H1 (cell line): Measurements from ENCODE around the gene RPS3A. TPM values are rescaled to one million over a fixed set of nuclear protein-coding genes. Genes with fewer than 3 reads are reported as not detected.

ENCODE experiments used
- CTCF ChIA-PET: fragments of 300-600 bp; sonication (Branson Sonifier 250); formaldehyde crosslinking; loops from one replicate; lab custom pipeline; 2021; ENCODE audit not compliant: partially characterized antibody; lab: Charles Lee
- POLR2A ChIA-PET: fragments of 300-600 bp; sonication (Branson Sonifier 250); formaldehyde crosslinking; loops from one replicate; lab custom pipeline; 2021; ENCODE audit warnings: inconsistent platforms; ENCODE audit not compliant: partially characterized antibody; lab: Charles Lee
- DNase-seq, 2 experiments: peaks; one replicate each; pipeline versions ENCODE4 v3.0.0 to v3.0.0-alpha.2; 2010 to 2022; ENCODE audit warnings: low spot score in 2 of 2, low read depth in 1 of 2, mixed read lengths in 1 of 2
- FAIRE-seq: peaks from 2 replicates; lab custom pipeline; 2011; peaks lifted over from hg19 to GRCh38; lab: Jason Lieb, UNC
- H2AFZ ChIP-seq: 2 replicates; pipeline ENCODE4 v1.8.1; 2012; ENCODE audit warnings: low read length, inconsistent platforms
- H2AK5ac ChIP-seq: 2 replicates; pipeline ENCODE4 v1.6.1; 2013; ENCODE audit warnings: low read depth, low read length
- H2BK120ac ChIP-seq: replicated peaks from 2 replicates; pipeline ENCODE3; 2013; ENCODE audit warnings: low read depth, low read length, inconsistent platforms
- H2BK12ac ChIP-seq: 2 replicates; pipeline ENCODE4 v1.6.1; 2013; ENCODE audit warnings: low read depth, low read length
- H2BK15ac ChIP-seq: 2 replicates; pipeline ENCODE4 v1.6.1; 2013; ENCODE audit warnings: low read length
- H2BK20ac ChIP-seq: 2 replicates; pipeline ENCODE4 v1.6.1; 2013; ENCODE audit warnings: low read length
- H2BK5ac ChIP-seq: 2 replicates; pipeline ENCODE4 v1.6.1; 2013; ENCODE audit warnings: low read depth, low read length
- H3K14ac ChIP-seq: 2 replicates; pipeline ENCODE4 v1.6.1; 2013; ENCODE audit warnings: inconsistent platforms; ENCODE audit not compliant: insufficient read length
- H3K18ac ChIP-seq: 2 replicates; pipeline ENCODE4 v1.6.1; 2013; ENCODE audit warnings: low read length; ENCODE audit errors: extremely low read depth
- H3K23ac ChIP-seq: 2 replicates; pipeline ENCODE4 v1.6.1; 2013; ENCODE audit warnings: inconsistent platforms; ENCODE audit not compliant: insufficient read length
- H3K23me2 ChIP-seq: 2 replicates; pipeline ENCODE4 v1.6.1; 2013; ENCODE audit warnings: low read depth, low read length
- H3K27ac ChIP-seq: 2 replicates; pipeline ENCODE4 v1.6.1; 2011; ENCODE audit warnings: low read depth, low read length, inconsistent platforms
- H3K27me3 ChIP-seq, 4 experiments: replicated peaks in 1 of 4; 1 replicate in 1 of 4; 2 replicates in 3 of 4; pipeline versions ENCODE4 v1.6.1 to v1.8.1; 2011 to 2013; ENCODE audit warnings: low read length in 3 of 4, mild to moderate bottlenecking in 3 of 4, inconsistent platforms in 2 of 4, mixed read lengths in 2 of 4, moderate library complexity in 1 of 4; ENCODE audit not compliant: control insufficient read depth in 3 of 4, insufficient read depth in 3 of 4; ENCODE audit errors: extremely low read depth in 1 of 4
- H3K36me3 ChIP-seq, 4 experiments: 2 replicates each; pipeline versions ENCODE4 v1.6.1 to v1.8.1; 2011 to 2013; ENCODE audit warnings: mild to moderate bottlenecking in 4 of 4, low read length in 3 of 4, moderate library complexity in 2 of 4, control low read depth in 1 of 4, inconsistent platforms in 1 of 4; ENCODE audit not compliant: insufficient read depth in 4 of 4, control insufficient read depth in 2 of 4
- H3K4ac ChIP-seq: replicated peaks from 2 replicates; pipeline ENCODE3; 2013; ENCODE audit warnings: low read length, low read depth, mixed read lengths, inconsistent platforms; ENCODE audit not compliant: insufficient read length
- H3K4me1 ChIP-seq, 4 experiments: replicated peaks in 1 of 4; 1 replicate in 1 of 4; 2 replicates in 3 of 4; pipeline versions ENCODE4 v1.6.1 to v1.8.1; 2011 to 2013; ENCODE audit warnings: low read length in 3 of 4, inconsistent platforms in 2 of 4, mixed read lengths in 1 of 4; ENCODE audit not compliant: insufficient read depth in 4 of 4, control insufficient read depth in 3 of 4
- H3K4me2 ChIP-seq, 2 experiments: 2 replicates each; pipeline versions ENCODE4 v1.6.1 to v1.8.1; 2011 to 2013; ENCODE audit warnings: low read depth in 2 of 2, low read length in 2 of 2, control low read depth in 1 of 2, inconsistent platforms in 1 of 2, mild to moderate bottlenecking in 1 of 2; ENCODE audit not compliant: insufficient read depth in 1 of 2
- H3K4me3 ChIP-seq, 4 experiments: fragments of 200-600, 300-600 bp in 1 of 4; sonication (generic), shearing (Covaris generic), sonication (Bioruptor Twin) in 1 of 4; 2 replicates each; pipeline versions ENCODE4 v1.5.1 to v1.8.1; 2011 to 2016; ENCODE audit warnings: low read length in 4 of 4, low read depth in 3 of 4, control low read depth in 2 of 4, inconsistent platforms in 2 of 4, mild to moderate bottlenecking in 2 of 4, mixed read lengths in 1 of 4, moderate library complexity in 1 of 4; ENCODE audit not compliant: insufficient read depth in 2 of 4; ENCODE audit errors: extremely low read depth in 1 of 4
- H3K56ac ChIP-seq: replicated peaks from 2 replicates; pipeline ENCODE3; 2013; ENCODE audit warnings: low read depth, mild to moderate bottlenecking, mixed read lengths, low read length, inconsistent platforms; ENCODE audit not compliant: insufficient read length
- H3K79me1 ChIP-seq: 2 replicates; pipeline ENCODE4 v1.6.1; 2013; ENCODE audit warnings: low read depth, low read length, control low read depth
- H3K79me2 ChIP-seq, 2 experiments: 2 replicates each; pipeline versions ENCODE4 v1.6.1 to v1.8.1; 2012 to 2013; ENCODE audit warnings: low read length in 2 of 2, mild to moderate bottlenecking in 2 of 2, inconsistent platforms in 1 of 2; ENCODE audit not compliant: insufficient read depth in 2 of 2, control insufficient read depth in 1 of 2
- H3K9ac ChIP-seq, 4 experiments: replicated peaks in 1 of 4; 1 replicate in 1 of 4; 2 replicates in 3 of 4; pipeline versions ENCODE4 v1.6.1 to v1.8.1; 2011 to 2013; ENCODE audit warnings: low read depth in 3 of 4, low read length in 3 of 4, control low read depth in 2 of 4, mild to moderate bottlenecking in 2 of 4, moderate library complexity in 2 of 4, inconsistent platforms in 1 of 4; ENCODE audit errors: extremely low read depth in 1 of 4
- H3K9me3 ChIP-seq, 2 experiments: 2 replicates each; pipeline versions ENCODE4 v1.6.1 to v1.8.1; 2012 to 2013; ENCODE audit warnings: mild to moderate bottlenecking in 2 of 2, moderate library complexity in 2 of 2, control low read depth in 1 of 2, inconsistent platforms in 1 of 2, low read depth in 1 of 2, low read length in 1 of 2, mixed read lengths in 1 of 2; ENCODE audit not compliant: insufficient read depth in 2 of 2
- H4K20me1 ChIP-seq, 2 experiments: replicated peaks in 1 of 2; 2 replicates each; pipeline versions ENCODE3 to v1.8.1; 2011 to 2013; ENCODE audit warnings: inconsistent platforms in 2 of 2, low read length in 2 of 2, mild to moderate bottlenecking in 1 of 2; ENCODE audit not compliant: insufficient read depth in 2 of 2, control insufficient read depth in 1 of 2
- H4K5ac ChIP-seq: 2 replicates; pipeline ENCODE4 v1.6.1; 2013; ENCODE audit warnings: low read length, low read depth, mixed read lengths, inconsistent platforms; ENCODE audit not compliant: insufficient read length
- H4K8ac ChIP-seq: 2 replicates; pipeline ENCODE4 v1.8.0; 2013; ENCODE audit warnings: mild to moderate bottlenecking, moderate library complexity, low read length, inconsistent platforms; ENCODE audit not compliant: insufficient read depth; ENCODE audit errors: extremely low read depth
- H4K91ac ChIP-seq: replicated peaks from 2 replicates; pipeline ENCODE3; 2013; ENCODE audit warnings: low read length, mixed read lengths, inconsistent platforms; ENCODE audit not compliant: insufficient read length
- CHD2 ChIP-seq: IDR thresholded peaks from 2 replicates; pipeline ENCODE4 v1.6.1; 2012; ENCODE audit warnings: low read length, improper control_type of control experiment
- E2F6 ChIP-seq: IDR thresholded peaks from 2 replicates; pipeline ENCODE4 v1.6.1; 2012; ENCODE audit warnings: inconsistent platforms
- EP300 ChIP-seq, 2 experiments: IDR thresholded peaks; 1 replicate in 1 of 2; 2 replicates in 1 of 2; pipeline ENCODE4 v1.6.1; 2011 to 2012; ENCODE audit warnings: low read depth in 2 of 2, low read length in 2 of 2, mild to moderate bottlenecking in 2 of 2, borderline replicate concordance in 1 of 2, inconsistent platforms in 1 of 2, moderate library complexity in 1 of 2
- GTF2F1 ChIP-seq: IDR thresholded peaks from 2 replicates; pipeline ENCODE4 v1.6.1; 2012; ENCODE audit warnings: low read depth, low read length, improper control_type of control experiment, borderline replicate concordance
- KDM4A ChIP-seq: IDR thresholded peaks from one replicate; pipeline ENCODE4 v1.7.1; 2012; ENCODE audit warnings: low read depth, mild to moderate bottlenecking, moderate library complexity, low read length, inconsistent platforms; ENCODE audit not compliant: severe bottlenecking
- POLR2A ChIP-seq, 2 experiments: IDR thresholded peaks; 1 replicate in 1 of 2; 2 replicates in 1 of 2; pipeline ENCODE4 v1.6.1; 2011; ENCODE audit warnings: low read depth in 2 of 2, low read length in 2 of 2, mild to moderate bottlenecking in 2 of 2; ENCODE audit errors: control extremely low read depth in 1 of 2
- RAD21 ChIP-seq, 2 experiments: IDR thresholded peaks in 1 of 2; conservative IDR thresholded peaks in 1 of 2; 2 replicates each; pipeline ENCODE4 v1.6.1; 2011; ENCODE audit warnings: low read depth in 2 of 2, low read length in 2 of 2, improper control_type of control experiment in 1 of 2, inconsistent platforms in 1 of 2, mild to moderate bottlenecking in 1 of 2, moderate library complexity in 1 of 2
- RBBP5 ChIP-seq: IDR thresholded peaks from 2 replicates; pipeline ENCODE4 v1.7.1; 2012; ENCODE audit warnings: low read depth, mild to moderate bottlenecking, inconsistent platforms, low read length, moderate library complexity, borderline replicate concordance
- SIRT6 ChIP-seq: IDR thresholded peaks from one replicate; pipeline ENCODE4 v1.7.1; 2012; ENCODE audit warnings: low read length, inconsistent platforms
- SP2 ChIP-seq: IDR thresholded peaks from 2 replicates; pipeline ENCODE4 v1.6.1; 2012; ENCODE audit warnings: mild to moderate bottlenecking, low read length, inconsistent platforms
- TAF1 ChIP-seq: IDR thresholded peaks from 2 replicates; pipeline ENCODE4 v1.6.1; 2011; ENCODE audit warnings: mild to moderate bottlenecking, low read depth, low read length
- TCF12 ChIP-seq: IDR thresholded peaks from 2 replicates; pipeline ENCODE4 v1.6.1; 2011; ENCODE audit warnings: low read depth, mild to moderate bottlenecking, low read length
- TEAD4 ChIP-seq: IDR thresholded peaks from 2 replicates; pipeline ENCODE4 v1.6.1; 2012; ENCODE audit warnings: low read depth, low read length, inconsistent platforms, mixed read lengths
- ZNF274 ChIP-seq: IDR thresholded peaks from 2 replicates; pipeline ENCODE4 v1.7.0; 2012; ENCODE audit warnings: low read length, borderline replicate concordance; ENCODE audit errors: extremely low read depth
- WGBS, 2 experiments: shearing (Covaris generic) in 1 of 2; methylation state at CpG; one replicate each; pipeline versions ENCODE4 v1.1.6 to v1.1.7; 2013 to 2015; ENCODE audit warnings: low lambda C conversion rate in 2 of 2, mixed read lengths in 2 of 2, inconsistent platforms in 1 of 2, low coverage in 1 of 2, missing lambda C conversion rate in 1 of 2; ENCODE audit not compliant: insufficient replicate concordance in 2 of 2, insufficient coverage in 1 of 2, insufficient read length in 1 of 2; ENCODE audit errors: extremely low coverage in 1 of 2, missing lambda C conversion rate in 1 of 2; 5-methylcytosine and 5-hydroxymethylcytosine counted together
- polyA plus RNA-seq, 7 experiments: library from polyadenylated mRNA; depleted of rRNA in 3 of 7; stranded (reverse) in 5 of 7; unstranded in 2 of 7; fragments of >200 nt in 5 of 7; fragments of 200-250 nt in 2 of 7; gene quantifications; 1 replicate in 5 of 7; 2 replicates in 1 of 7; 4 replicates in 1 of 7; pipeline versions ENCODE4 v1.2.1 to v1.2.3, GENCODE V29; 2011 to 2013; ENCODE audit warnings: missing spikeins in 2 of 7, mixed read lengths in 2 of 7
- total RNA-seq: library from RNA; stranded (reverse); fragmentation: NEBNext Ultra II Directional; extraction: Animal tissue kit (Norgen Biotek cat#: 25700); gene quantifications from 2 replicates; pipeline ENCODE4 v1.2.1, GENCODE V29; 2021

The RPS3A gene
- total and polyA plus RNA-seq, 2 of the 8 experiments (the other 6 are each of a cell fraction or from before 2014, with no cell fraction given): 2,162 to 2,822 TPM

- no peak overlapping the region for H3K4me3 ChIP-seq
- no peak for TF ChIP-seq TCF12
- no peak for TF ChIP-seq GTF2F1
- TF ChIP-seq ZNF274: no peak
- TF ChIP-seq RAD21 (IDR thresholded peaks at IDR 0.05 in 1 of 2, conservative IDR thresholded peaks at IDR 0.05 in 1 of 2; ENCODE audit: low read depth in 2 of 2, low read length in 2 of 2): no peak
- TF ChIP-seq EP300 (IDR thresholded peaks at IDR 0.05; ENCODE audit: borderline replicate concordance in 1 of 2, low read depth in 2 of 2, low read length in 2 of 2): no peak
- TF ChIP-seq SP2: no peak
- no peak for TF ChIP-seq E2F6
- no peak for TF ChIP-seq RBBP5
- TF ChIP-seq TAF1: no peak
- no peak for TF ChIP-seq POLR2A (IDR thresholded peaks at IDR 0.05; ENCODE audit: control extremely low read depth in 1 of 2, low read depth in 2 of 2, low read length in 2 of 2)
- no peak for TF ChIP-seq KDM4A
- no peak for TF ChIP-seq TEAD4
- no peak for TF ChIP-seq CHD2
- TF ChIP-seq SIRT6: no peak
Measured at GRCh38 chr4:151152028-151152427, 52.6 kb downstream of the RPS3A start.

More at GRCh38 chr4:151152028-151152427, 52.6 kb downstream of the RPS3A start:
- Histone ChIP-seq H2BK120ac (no peak overlapping the region), H3K23me2 (no peaks in the 10 kb centered on the region), H2AK5ac (no peak overlapping the region), H2AFZ (no peak overlapping the region), H3K27ac (no peak overlapping the region), H3K18ac (no peak overlapping the region), H3K56ac (no peak overlapping the region), H4K20me1 (no peaks in the 10 kb centered on the region), H3K4me2 (no peak overlapping the region), H3K79me2 (no peaks in the 10 kb centered on the region), H3K9me3 (no peaks in the 10 kb centered on the region), H4K91ac (no peak overlapping the region), H3K9ac (no peak overlapping the region), H2BK20ac (no peak overlapping the region), H3K23ac (no peak overlapping the region), H4K8ac (no peak overlapping the region), H3K4ac (no peak overlapping the region), H3K36me3 (peaks cover 0 to 7% (median 3%) of the 10 kb centered on the region in 4 experiments; a peak in 5 of 8 replicates), H2BK5ac (no peak overlapping the region), H3K27me3 (no peaks in the 10 kb centered on the region), H3K79me1 (no peaks in the 10 kb centered on the region), H3K4me1 (no peaks in the 10 kb centered on the region), H4K5ac (no peak overlapping the region), H2BK15ac (no peak overlapping the region), H2BK12ac (no peak overlapping the region), H3K14ac (no peak overlapping the region)
- 86% methylated on average over 1 of the region's 1 CpG; no CpG with 5 or more reads in 1 of the 2 experiments for WGBS, 2 experiments
- FAIRE-seq (no peak), DNase-seq (no peak)
- ChIA-PET CTCF (interaction anchor here (1.2 kb wide), 1 partner anchor 53 kb away, joined by 3 read pairs; no protein-coding TSS in a partner anchor), POLR2A (interaction anchor here (1.5 kb wide), 1 partner anchor 173 kb away, joined by 4 read pairs; the partner anchor contains the start of gene SH3D19)
